HG03439 (cell line): ENCODE data around the gene SLC45A3.
A peak's percentile ranks its signal among the peaks of the same experiment; 100 is the strongest.
"Not testable (repeated sequence)": the region's sequence is repeated elsewhere in the genome, so short reads cannot be mapped to it uniquely, and the experiment has no call there.

Experiments used
- ATAC-seq: cut with Tn5 transposase; IDR thresholded peaks from one replicate; pipeline ENCODE4 v1.9.1; 2021; ENCODE audit warnings: mild to moderate bottlenecking, moderate library complexity; ENCODE audit not compliant: unreplicated experiment

SLC45A3 gene

DNA sequence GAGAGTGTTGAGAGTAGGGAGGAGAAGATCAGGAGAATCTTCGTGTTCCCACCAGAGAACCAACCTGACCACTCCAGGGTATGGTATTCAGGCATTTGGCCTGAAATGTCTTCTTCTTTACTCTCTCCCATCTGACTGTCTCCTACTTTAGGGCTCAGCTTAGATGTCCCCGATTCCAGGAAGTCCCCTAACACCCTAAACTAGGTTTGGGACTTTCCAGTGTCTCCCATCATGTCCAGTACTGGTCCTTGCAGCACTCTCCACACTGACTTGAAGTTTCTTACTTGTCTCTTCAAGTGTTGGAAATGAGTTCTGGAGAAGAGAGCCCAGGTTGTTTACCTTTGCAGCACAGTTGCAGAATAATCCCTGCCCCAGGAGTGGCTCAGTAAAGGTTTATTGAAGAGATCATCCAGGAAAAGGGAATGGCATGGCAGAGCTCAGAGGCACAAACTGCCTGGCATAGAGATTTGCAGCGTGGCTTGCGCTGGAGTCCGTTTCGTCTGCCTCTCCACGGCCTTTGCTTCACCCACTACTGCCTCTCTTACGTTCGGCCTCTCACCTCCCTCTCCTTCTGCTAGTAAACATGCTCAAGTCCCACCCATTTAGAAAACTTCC, 42.3 kb downstream of the SLC45A3 start:
- ATAC-seq = no peak

DNA sequence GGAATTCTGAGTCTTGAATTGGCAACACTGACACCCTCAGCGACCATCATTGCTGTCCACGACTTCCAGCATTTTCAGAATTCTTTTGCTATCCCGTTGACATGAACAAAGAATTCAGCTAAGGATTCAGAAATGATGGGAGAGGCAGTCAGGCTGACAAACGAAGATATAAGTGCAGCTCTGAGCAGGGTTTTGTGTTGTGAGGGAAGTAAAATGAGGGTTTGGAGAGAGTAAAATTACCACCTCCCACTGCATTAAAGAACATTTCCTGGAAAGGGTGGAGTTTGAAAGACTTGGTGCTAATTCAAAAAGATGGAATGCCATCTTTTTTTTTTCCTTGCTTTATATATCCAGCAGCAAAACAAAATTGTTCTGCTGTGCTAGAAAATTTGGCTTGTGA, 43.6 kb downstream of the SLC45A3 start:
- no peak for ATAC-seq

DNA sequence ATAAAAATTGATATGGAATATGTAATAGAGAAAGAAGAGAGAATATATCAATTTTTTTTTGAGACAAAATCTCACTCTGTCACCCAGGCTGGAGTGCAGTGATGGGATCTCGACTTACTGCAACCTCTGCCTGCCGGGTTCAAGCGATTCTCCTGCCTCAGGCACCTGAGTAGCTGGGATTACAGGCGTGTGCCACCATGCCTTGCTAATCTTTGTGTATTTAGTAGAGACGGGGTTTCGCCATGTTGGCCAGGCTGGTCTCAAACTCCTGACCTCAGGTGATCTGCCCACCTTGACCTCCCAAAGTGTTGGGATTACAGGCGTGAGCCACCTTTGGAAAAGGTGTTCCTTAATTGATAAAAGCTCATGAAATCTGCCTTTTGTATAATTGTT, 44.2 kb downstream of the SLC45A3 start:
- not testable (repeated sequence) for ATAC-seq

DNA sequence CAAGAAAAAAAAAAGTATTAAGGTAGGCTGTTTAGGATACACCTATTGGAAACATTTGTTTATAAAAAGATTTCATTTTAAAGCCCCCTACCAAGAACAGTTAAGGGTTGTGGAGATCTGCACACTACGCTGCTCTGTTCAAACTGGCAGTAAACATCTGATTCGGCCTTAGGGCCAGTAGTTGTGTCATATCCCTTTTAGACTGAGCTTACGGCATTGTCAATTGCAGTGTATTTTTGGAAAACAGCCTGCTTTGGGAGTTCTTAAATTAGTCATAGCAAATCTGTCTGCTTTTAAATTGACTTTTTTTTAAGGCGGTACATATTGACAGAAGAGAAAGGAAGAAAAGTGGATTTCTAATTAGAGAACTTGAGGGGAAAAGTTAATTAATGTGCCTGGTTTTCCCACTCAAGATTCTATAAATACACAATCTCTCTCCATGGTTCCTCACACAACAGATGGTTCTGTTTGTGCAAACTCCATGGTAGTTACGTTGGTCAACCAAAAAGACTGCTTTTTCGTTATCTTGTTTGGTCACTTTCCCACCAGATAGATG, 46.8 kb downstream of the SLC45A3 start:
- ATAC-seq = no peak

DNA sequence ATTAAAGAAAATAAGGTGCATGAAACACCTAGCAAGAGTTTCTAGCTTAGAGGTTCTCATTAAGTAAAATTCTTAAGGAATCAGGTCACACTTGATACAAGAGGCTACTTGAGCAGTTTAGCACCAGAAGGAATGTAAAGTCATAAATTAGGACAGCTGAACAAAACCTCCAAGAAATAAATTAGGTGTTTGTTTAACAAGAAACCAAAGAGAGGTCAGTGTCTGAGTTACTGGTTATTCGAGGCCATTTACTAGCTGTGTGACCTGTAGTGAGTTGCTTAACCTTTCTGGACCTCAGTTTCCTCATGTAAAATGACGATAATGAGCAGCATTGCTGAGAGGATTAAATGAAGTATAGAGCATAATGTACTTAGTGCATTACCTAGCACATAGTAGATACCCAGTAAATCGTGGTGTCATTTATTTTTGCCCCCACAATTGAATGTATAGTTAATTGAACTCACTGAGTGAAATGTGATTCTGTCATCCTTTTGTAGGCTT, 47.6 kb downstream of the SLC45A3 start:
- no peak for ATAC-seq

DNA sequence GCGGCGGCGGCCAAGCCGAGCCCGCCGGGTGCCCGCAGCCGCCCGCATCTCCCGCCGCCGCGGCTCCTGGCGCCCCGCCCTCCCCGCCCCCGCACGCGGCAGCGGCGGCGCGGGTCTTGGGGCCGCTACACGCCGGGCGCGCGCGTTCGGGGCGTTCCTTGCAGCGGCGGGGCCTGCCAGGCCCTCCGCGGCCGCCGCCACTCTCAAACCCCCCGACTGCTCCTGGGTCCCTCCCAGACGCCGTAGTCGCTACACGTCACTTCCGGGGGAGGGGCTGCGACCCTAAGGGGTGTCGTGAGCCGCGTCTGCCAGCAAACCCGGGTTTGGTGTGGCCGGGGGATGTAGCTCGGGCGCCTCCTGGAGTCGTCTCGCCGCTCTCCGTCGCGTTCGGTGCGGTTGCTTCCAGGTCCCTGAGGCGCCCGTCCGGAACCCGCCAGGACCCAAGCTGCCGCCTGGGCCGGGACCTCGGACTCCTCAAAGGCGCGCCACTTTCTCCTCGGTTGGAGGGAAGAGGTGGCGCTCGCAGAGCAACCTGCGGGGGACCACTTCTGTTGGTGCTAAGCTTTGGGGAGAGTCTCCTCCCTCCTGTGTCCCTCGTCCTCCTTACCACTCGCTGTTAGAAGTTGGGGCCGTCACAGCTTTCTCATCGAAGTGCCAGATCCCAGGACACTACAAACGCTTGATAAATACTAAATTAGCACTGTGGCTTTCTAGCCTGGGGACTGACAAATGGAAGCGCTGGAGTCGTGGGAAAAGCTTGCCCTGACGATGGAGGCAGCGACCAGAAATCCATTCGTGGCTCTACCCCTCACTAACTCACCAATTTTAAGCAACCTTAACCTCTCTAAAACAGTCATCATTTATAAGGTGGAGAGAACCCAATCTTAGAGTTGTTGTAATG, 48.3 kb downstream of the SLC45A3 start, which contains the start of gene ELK4:
Gene ELK4 (minus strand): TSS at position 244 of the 901 bp plus-strand sequence. CDS start 8,129 bp downstream, outside the sequence.
- peak; percentile 84 for ATAC-seq

DNA sequence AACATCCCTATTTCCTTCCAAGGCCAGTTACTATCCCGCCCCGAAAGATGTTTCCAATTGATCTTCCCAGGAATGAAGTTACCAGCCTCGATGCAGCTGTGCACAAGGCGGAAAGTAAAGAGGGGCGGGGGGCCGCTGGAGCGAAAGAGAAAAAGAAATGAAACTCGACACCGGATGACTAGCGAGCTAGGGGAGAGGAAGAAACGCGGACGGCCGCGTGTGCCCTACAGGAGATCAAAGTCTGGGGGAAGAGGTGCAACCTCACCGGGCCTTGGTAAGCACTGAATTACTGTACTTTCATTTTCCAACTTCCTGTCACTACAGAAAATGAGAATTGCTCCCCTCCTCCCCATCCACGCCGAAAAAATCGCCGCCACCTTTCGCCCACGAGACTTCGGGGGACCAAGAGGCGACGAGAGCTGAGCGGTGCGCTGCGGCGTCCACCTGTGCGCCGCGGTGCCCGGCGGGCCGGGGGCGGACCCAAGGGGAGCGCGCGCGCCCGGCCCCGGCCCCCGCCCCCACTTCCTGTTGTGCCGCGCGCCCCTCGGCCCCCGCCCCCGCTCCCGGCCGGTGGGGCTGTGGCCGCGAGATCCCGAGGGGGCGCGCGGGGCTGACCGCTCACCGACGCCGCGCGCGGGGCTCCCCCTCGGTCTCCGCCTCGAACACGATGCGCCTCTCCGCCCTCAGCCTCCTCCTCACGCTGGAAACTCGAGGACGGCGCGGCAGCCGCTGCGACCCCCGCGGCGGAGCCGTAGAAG, 49.1 kb downstream of the SLC45A3 start:
- peak; percentile 60 for ATAC-seq

DNA sequence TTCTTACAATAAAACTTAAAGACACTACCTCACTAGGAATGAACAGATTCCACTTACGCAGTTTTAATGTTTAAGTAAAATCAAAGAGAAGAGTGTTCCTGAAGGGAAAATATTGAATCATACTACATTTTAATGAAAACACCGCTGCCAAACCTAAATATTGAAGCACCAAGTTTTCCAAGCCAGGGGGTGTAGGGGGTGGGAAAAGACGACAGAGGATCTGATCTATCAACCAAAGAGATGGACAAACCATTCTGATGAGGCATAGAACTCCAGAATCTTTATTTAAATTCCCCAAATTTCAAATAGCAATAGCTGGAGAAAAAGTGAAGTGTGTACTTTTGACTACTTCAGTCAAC, 49.7 kb downstream of the SLC45A3 start:
- ATAC-seq = no peak

DNA sequence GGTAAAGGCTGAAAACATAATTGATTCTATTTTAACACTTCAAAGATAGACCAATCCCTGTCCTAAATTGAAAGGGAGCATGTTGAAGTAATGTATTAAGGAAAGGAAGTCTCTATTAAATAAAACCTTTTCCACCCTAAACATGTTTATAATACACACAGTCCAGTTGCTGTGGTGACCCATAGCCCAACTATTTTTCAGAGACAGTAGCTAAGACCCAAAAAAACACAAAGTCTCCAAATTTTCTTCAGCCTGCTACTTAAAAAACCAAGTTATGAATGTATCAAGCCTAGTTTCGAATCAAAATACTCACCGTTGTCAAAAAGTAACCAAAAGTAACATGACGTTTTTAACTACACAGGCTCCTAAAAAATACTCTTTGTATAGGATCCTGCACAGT, 50.1 kb downstream of the SLC45A3 start:
- no peak for ATAC-seq

DNA sequence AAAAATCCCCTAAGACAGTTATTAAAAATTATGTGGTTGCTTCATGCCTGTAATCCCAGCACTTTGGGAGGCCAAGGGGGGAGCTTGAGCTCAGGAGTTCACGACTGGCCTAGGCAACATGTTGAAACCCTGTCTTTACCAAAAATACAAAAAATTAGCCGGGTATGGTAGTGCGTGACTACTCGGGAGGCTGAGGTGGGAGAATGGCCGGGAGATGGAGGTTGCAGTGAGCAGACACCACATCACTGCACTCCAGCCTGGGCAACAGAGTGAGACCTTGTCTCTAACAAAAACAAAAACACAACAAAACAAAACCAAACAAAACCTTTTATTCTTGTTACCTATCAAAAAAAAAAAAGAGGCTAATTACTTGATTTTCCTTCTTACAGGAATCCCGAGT, 50.6 kb downstream of the SLC45A3 start:
- no peak for ATAC-seq

DNA sequence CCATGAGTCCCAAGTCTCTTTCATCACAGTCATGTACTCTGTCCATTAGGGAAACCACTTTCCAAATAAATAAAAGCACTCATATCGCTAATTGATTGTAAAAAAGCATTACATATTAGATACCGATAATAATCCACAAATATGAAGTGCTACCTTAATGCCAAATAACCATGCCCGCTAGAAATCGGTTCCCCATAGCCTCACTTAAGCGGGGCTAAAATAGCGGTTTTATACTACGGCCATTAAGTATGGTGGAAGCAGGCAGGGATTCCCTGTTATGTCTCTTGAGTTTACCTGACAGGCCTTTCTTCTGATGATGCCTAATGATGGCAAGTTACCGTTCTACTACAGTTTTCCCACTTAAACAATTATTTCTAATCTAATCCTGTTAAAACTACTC, 52.4 kb downstream of the SLC45A3 start:
- no peak for ATAC-seq

DNA sequence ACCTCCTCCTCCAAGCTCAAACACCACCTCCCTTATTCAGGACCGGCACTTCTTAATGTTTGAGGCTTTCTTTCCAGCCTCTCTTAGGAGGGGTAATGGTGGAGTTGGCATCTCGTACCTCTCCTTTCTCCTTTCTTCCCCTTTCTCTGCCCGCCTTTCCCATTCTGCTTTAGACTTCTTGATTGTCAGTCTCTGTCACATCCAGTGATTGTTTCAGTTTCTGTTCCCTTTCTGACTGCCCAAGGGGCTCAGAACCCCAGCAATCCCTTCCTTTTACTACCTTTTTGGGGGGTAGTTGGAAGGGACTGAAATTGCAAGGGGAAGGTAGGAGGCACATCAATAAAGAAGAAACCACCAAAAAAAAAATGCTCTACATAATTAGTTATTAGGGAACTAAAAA, 54.1 kb downstream of the SLC45A3 start:
- no peak for ATAC-seq

DNA sequence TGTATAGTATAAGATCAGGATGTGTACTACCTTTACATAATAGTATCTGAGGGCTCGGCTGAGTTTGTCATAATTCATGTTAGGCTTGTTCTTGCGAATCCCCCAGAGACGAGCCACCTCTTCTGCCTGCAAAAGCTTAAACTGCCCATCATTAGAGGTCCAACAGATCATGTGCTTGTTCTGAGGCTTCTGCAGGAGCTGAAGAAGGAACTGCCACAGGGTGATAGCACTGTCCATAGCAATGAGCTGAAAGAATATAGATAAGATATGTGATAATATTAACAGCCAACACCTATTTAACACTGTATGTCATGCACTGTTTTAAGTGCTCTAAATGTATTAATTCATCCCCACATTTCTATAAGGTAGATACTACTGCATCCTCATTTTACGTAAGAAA, 56.7 kb downstream of the SLC45A3 start:
- no peak for ATAC-seq

DNA sequence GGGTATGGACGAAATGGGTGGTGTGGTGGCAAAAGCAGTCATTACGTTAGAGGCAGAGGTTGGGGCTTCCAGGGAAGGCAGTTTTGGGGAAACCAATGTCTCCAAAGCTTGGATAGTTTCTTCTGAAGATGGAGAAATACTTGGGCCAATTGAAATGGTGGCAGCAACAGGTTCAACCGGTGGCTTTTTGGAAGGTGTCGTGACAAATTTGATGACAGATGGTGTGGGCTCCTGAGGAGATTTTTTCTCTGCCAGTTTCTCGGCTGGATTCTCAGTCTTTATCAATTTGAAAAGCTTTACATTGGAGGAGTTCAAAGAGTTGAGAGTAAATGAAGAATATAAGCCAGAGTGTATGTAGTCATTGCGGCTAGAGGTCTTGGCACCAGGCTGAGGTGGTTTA, 60.0 kb downstream of the SLC45A3 start:
- no peak for ATAC-seq

DNA sequence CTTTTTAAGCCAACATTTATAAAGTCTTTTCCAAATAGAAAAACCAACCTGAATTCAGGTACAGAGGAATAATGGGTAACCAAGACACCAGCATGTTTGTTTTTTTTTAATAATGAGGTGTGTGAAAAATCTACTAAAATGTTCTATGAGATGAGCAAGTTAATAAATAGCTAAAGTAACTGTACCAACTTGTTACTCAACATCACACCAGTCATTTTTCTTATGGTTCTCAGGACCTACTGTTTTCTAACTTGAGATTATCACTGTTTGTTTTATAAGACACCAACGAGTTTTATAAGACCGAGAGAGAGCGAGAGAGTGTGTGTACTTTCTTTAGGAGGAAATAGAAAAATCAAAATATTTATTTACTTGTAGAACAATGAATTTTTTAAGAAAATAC, 60.9 kb downstream of the SLC45A3 start:
- no peak for ATAC-seq

DNA sequence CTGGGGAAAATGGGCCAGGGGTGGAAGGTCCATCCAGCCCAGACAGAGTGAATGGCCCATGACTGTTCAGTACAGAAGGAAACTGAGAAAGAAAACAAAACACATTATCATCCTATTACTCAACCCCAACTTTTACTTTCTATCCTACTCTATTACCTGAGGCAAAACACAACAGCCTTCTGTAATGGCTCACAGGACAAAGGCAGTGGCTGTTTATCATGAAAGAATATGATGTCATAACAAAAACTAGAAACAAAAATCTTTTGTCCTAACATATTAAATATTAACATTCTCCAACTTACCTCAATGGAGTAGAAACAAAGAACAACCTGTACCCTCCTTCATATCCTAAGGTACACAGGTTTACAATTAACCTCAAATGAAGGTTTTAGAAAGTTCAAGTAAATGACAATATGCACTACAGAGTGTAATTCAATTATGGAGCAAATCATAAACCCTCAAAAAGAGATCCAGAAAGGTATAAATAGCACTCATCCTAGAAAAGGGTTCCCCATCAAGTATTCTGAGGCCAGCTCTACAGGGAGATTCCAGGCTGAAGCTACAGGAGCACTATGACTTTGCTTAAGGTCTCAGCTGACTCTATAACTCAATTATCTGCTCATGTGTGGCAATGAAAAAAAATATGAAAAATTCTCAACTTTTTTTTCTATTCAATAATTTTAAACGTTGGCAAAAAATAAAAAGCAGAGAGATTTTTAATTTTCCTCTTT, 63.6 kb downstream of the SLC45A3 start:
- ATAC-seq = no peak

DNA sequence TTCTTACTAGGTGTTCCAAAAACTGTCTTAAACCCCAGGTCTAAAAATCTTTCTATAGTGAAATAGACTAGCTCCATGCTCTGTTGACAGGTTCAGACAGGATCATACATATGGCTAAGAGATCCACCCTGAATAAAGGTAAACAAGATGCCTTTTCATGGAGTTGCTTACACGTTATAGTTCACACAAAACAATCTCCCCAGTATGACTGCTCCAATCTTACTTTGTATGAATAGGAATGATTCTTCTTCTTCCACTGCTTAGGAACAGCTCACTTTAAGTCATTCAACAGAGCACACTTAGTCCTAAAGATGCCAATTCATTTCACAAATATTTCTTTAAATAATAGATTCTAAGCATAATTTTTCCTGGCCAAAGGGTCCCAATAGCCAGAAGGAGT, 64.5 kb downstream of the SLC45A3 start:
- ATAC-seq = no peak

DNA sequence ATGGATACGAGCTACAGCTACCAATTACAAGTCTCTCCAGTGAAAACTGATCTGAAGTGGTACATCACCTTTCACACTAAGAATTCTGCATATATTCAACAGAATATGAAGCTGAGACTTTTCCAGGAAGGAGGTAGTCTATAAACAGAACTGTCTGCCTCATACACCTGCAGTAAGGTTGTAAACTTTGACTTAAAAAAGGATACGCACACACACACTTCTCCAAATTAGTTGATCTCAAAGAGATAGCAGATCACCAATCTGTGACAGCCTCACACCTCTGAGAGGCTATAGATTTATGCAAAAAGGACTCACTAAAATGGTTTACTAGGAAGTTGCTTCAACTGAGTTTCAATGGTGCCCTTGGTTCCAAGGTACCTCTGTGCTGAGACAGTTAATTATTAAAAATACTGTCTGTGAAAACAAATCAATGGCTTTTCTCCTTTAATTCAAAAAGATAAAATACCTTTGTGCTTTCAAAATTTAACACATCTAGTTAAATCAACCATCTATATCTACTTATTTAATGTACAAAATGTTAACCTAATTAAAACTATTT, 66.4 kb downstream of the SLC45A3 start:
- ATAC-seq = no peak

DNA sequence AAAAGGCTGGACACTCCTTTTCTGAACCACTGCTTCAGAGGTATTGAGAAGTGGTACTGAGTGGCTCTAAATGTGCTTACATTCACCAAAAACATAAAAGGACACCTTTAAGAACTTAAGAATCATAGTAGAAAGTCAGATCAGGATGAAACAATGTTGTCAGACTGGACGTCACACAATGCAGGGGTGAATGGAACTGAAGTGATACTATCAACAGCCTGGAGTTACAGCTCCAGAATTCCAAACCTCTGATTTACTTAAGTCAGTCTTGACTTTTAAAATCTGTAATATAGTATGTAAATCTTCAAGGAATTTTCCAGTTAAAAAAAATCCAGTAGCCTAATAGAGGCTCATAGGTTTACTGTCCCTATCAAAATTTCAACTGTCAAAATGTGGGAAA, 67.8 kb downstream of the SLC45A3 start:
- ATAC-seq = no peak

DNA sequence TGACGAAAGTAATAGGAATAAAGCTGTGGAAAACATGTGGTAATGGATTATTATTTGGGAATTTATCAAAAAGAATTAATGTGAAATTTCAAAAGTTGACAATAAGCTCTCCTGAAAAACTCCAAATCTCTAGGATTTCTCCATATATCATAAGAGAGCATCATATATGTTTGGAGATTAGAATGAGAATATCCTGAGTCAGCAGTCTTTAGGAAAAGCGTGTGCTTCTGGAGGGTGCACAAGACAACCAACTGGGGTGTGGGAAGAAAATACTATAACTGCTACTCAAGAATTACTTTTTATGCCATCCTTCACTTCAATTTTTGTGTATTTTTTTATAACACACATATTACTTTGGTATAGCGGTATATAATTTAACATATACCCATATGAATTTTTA, 68.2 kb downstream of the SLC45A3 start:
- ATAC-seq = no peak
